Measurements from ENCODE around the gene BMPR1B. TPM values are rescaled to one million over a fixed set of nuclear protein-coding genes. Genes with fewer than 3 reads are reported as not detected.

BMPR1B gene
- total and polyA plus RNA-seq, 4 donors, result 0.27 to 0.70 (median 0.48) TPM

DNA sequence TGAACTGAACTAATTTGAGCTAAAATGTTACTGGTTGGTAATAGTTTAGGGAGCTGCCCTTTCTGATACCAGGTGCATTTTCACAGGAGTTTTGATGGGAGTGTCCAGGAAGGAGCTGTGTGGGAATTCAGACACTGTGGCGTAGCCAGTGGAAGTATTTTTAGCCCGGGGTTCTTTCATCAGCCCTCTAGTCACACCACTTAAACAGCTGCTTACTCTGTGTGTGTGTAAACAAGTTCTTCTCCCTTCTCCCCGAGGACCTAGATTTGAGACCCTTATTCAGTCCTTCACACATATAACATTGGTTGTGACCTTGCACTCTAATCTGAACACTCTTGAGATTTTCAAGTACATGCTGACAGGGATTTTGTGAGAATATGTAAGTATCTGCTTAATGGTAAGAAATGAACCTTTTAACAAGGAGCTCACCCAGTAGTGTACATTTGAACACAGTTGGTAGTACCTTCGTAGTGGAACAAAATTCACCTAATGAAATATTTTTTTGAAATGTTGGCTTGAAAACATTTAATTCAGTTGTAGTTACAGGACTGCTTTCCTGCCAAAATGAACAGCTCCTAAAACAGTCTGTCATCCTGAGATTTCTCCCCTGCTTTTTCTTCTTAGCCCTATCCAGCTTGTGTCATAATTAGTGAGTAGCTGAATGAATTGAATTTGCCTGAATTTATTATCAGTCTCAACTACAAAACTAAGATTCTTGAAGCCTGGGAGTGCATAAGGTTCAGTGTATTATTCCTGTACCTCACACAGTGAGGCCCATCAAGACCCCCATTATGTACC is 61.8 kb downstream of the BMPR1B start:
- Histone ChIP-seq H3K9me3 (ENCODE audit: control insufficient read depth in 4 of 4, low read length in 3 of 4) (no peaks in the 10 kb centered on the region), H3K4me3 (ENCODE audit: low read depth in 1 of 3, low read length in 3 of 3) (no peak overlapping the region), H3K27me3 (ENCODE audit: control insufficient read depth in 4 of 4, insufficient read depth in 4 of 4, low read length in 3 of 4) (no peaks in the 10 kb centered on the region), H3K36me3 (ENCODE audit: control insufficient read depth in 4 of 4, insufficient read depth in 3 of 4, low read depth in 1 of 4, low read length in 3 of 4) (no peaks in the 10 kb centered on the region), H3K9ac (ENCODE audit: low read depth in 1 of 2, low read length in 2 of 2) (no peak overlapping the region), H3K4me1 (ENCODE audit: control insufficient read depth in 4 of 4, insufficient read depth in 4 of 4, low read length in 3 of 4) (no peaks in the 10 kb centered on the region), H3K27ac (ENCODE audit: low read depth in 1 of 2, low read length in 2 of 2) (no peak overlapping the region)
- TF ChIP-seq, protein P1, sequence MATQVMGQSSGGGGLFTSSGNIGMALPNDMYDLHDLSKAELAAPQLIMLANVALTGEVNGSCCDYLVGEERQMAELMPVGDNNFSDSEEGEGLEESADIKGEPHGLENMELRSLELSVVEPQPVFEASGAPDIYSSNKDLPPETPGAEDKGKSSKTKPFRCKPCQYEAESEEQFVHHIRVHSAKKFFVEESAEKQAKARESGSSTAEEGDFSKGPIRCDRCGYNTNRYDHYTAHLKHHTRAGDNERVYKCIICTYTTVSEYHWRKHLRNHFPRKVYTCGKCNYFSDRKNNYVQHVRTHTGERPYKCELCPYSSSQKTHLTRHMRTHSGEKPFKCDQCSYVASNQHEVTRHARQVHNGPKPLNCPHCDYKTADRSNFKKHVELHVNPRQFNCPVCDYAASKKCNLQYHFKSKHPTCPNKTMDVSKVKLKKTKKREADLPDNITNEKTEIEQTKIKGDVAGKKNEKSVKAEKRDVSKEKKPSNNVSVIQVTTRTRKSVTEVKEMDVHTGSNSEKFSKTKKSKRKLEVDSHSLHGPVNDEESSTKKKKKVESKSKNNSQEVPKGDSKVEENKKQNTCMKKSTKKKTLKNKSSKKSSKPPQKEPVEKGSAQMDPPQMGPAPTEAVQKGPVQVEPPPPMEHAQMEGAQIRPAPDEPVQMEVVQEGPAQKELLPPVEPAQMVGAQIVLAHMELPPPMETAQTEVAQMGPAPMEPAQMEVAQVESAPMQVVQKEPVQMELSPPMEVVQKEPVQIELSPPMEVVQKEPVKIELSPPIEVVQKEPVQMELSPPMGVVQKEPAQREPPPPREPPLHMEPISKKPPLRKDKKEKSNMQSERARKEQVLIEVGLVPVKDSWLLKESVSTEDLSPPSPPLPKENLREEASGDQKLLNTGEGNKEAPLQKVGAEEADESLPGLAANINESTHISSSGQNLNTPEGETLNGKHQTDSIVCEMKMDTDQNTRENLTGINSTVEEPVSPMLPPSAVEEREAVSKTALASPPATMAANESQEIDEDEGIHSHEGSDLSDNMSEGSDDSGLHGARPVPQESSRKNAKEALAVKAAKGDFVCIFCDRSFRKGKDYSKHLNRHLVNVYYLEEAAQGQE (IDR thresholded peaks at IDR 0.05), result no peak
- 39% methylated on average over 4 of the region's 4 CpGs for WGBS
- no peak for DNase-seq (ENCODE audit: low spot score)

DNA sequence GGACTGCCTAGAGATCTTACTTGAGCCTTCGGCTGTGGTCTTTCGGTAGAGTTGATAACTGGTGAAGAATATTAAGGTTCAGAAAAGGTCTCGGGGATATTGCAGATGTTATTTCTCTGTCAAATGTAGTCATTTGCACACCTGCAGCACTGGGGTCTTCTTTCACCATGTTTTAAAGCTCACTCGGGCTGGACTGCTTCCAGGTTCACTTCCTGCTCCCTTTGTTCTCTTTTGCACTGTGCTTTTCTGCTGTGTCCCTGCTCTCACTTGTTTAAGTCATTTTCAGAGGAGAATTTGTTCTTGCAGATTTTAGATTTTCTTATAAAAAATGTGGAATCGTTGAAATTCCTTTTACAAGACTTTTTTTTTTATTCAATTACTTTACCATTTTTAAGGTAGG is 68.5 kb downstream of the BMPR1B start:
- no peak overlapping the region for H3K27ac ChIP-seq (ENCODE audit: low read depth in 1 of 2, low read length in 2 of 2)
- H3K36me3 ChIP-seq (ENCODE audit: control insufficient read depth in 4 of 4, insufficient read depth in 3 of 4, low read depth in 1 of 4, low read length in 3 of 4), result no peaks in the 10 kb centered on the region
- H3K27me3 ChIP-seq (ENCODE audit: control insufficient read depth in 4 of 4, insufficient read depth in 4 of 4, low read length in 3 of 4), result peaks cover 0 to 2% (median 0%) of the 10 kb centered on the region in 4 donors
- TF ChIP-seq, protein P2, sequence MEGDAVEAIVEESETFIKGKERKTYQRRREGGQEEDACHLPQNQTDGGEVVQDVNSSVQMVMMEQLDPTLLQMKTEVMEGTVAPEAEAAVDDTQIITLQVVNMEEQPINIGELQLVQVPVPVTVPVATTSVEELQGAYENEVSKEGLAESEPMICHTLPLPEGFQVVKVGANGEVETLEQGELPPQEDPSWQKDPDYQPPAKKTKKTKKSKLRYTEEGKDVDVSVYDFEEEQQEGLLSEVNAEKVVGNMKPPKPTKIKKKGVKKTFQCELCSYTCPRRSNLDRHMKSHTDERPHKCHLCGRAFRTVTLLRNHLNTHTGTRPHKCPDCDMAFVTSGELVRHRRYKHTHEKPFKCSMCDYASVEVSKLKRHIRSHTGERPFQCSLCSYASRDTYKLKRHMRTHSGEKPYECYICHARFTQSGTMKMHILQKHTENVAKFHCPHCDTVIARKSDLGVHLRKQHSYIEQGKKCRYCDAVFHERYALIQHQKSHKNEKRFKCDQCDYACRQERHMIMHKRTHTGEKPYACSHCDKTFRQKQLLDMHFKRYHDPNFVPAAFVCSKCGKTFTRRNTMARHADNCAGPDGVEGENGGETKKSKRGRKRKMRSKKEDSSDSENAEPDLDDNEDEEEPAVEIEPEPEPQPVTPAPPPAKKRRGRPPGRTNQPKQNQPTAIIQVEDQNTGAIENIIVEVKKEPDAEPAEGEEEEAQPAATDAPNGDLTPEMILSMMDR (IDR thresholded peaks at IDR 0.05; ENCODE audit: low read depth, low read length, missing input control), result no peak
- TF ChIP-seq, protein P1 (IDR thresholded peaks at IDR 0.05), result no peak
- no peak overlapping the region for H3K9ac ChIP-seq (ENCODE audit: low read depth in 1 of 2, low read length in 2 of 2)
- WGBS, result 47% methylated on average over 5 of the region's 5 CpGs
- no peaks in the 10 kb centered on the region for H3K9me3 ChIP-seq (ENCODE audit: control insufficient read depth in 4 of 4, low read length in 3 of 4)
- no peak for DNase-seq (ENCODE audit: low spot score)
- no peaks in the 10 kb centered on the region for H3K4me1 ChIP-seq (ENCODE audit: control insufficient read depth in 4 of 4, insufficient read depth in 4 of 4, low read length in 3 of 4)
- H3K4me3 ChIP-seq (ENCODE audit: low read depth in 1 of 3, low read length in 3 of 3), result no peak overlapping the region

DNA sequence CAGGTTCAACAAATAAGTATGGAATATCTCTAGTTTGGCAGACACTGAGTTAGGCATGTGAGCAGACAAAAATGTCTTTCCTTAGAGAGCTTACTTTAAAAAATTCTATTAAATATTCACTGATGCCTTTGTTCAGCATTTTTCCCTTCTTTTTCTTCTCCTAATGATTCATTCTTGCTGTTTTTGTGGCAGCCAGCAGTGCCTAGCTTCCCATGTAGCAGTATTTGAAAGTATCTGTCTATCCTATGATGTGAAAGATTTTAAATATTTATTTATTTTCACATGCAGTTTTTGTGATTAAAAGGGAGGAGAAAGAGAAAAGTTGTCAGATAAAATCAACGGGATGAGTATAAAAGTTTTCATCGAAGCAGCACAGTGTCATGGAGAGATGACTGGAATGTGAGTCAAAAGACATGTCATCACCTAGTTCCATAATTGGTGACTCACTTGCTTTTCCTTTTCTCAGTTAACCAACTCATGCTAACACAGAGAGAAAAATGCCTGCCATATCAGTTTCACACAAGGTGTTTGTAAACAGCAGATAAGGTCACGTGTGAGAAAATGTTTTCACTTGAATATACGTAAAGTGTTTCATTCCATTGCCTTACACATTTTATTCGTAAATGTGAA is 69.8 kb downstream of the BMPR1B start:
- H3K27me3 ChIP-seq (ENCODE audit: control insufficient read depth in 4 of 4, insufficient read depth in 4 of 4, low read length in 3 of 4), result peaks cover 0 to 2% (median 0%) of the 10 kb centered on the region in 4 donors
- no peak overlapping the region for H3K9ac ChIP-seq (ENCODE audit: low read depth in 1 of 2, low read length in 2 of 2)
- H3K9me3 ChIP-seq (ENCODE audit: control insufficient read depth in 4 of 4, low read length in 3 of 4), result no peaks in the 10 kb centered on the region
- DNase-seq (ENCODE audit: low spot score), result no peak
- no peak overlapping the region for H3K4me3 ChIP-seq (ENCODE audit: low read depth in 1 of 3, low read length in 3 of 3)
- no peaks in the 10 kb centered on the region for H3K36me3 ChIP-seq (ENCODE audit: control insufficient read depth in 4 of 4, insufficient read depth in 3 of 4, low read depth in 1 of 4, low read length in 3 of 4)
- H3K4me1 ChIP-seq (ENCODE audit: control insufficient read depth in 4 of 4, insufficient read depth in 4 of 4, low read length in 3 of 4), result no peaks in the 10 kb centered on the region
- H3K27ac ChIP-seq (ENCODE audit: low read depth in 1 of 2, low read length in 2 of 2), result no peak overlapping the region
- 77% methylated on average over 5 of the region's 5 CpGs for WGBS
- TF ChIP-seq, protein P2 (IDR thresholded peaks at IDR 0.05; ENCODE audit: low read depth, low read length, missing input control), result no peak
- TF ChIP-seq, protein P3, sequence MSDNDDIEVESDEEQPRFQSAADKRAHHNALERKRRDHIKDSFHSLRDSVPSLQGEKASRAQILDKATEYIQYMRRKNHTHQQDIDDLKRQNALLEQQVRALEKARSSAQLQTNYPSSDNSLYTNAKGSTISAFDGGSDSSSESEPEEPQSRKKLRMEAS (IDR thresholded peaks at IDR 0.05), result no peak
- TF ChIP-seq HNF4G (IDR thresholded peaks at IDR 0.05), result no peak
- no peak for TF ChIP-seq NR2F2 (IDR thresholded peaks at IDR 0.05)
- no peak for TF ChIP-seq TAF1 (conservative IDR thresholded peaks at IDR 0.05)
- TF ChIP-seq GABPA (IDR thresholded peaks at IDR 0.05 in 1 of 2, conservative IDR thresholded peaks at IDR 0.05 in 1 of 2), result no peak
- TF ChIP-seq EGR1 (IDR thresholded peaks at IDR 0.05; ENCODE audit: low read depth in 2 of 2), result no peak
- no peak for TF ChIP-seq RXRA (IDR thresholded peaks at IDR 0.05)
- TF ChIP-seq, protein P4, sequence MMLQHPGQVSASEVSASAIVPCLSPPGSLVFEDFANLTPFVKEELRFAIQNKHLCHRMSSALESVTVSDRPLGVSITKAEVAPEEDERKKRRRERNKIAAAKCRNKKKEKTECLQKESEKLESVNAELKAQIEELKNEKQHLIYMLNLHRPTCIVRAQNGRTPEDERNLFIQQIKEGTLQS (IDR thresholded peaks at IDR 0.05), result no peak

Data from liver (tissue), 9 donors.